PFSK-1 (cell line): ENCODE measurements around the gene KDM4B.

Source experiments
- POLR2AphosphoS5 ChIP-seq: IDR thresholded peaks from 2 replicates; pipeline ENCODE4 v1.6.1; 2012; ENCODE audit warnings: low read depth, mild to moderate bottlenecking, control low read depth, low read length, moderate library complexity
- TAF1 ChIP-seq: IDR thresholded peaks from 2 replicates; pipeline ENCODE4 v1.6.1; 2012; ENCODE audit warnings: low read length, control low read depth, borderline replicate concordance; ENCODE audit not compliant: insufficient read depth
- TF ChIP-seq, protein P1 (sequence below), 2 experiments: IDR thresholded peaks; 2 replicates each; pipeline versions ENCODE4 v1.6.1 to v1.8.0; 2011 to 2012; ENCODE audit warnings: low read depth in 2 of 2, low read length in 2 of 2, control low read depth in 1 of 2, inconsistent platforms in 1 of 2, mild to moderate bottlenecking in 1 of 2, moderate library complexity in 1 of 2; ENCODE audit not compliant: insufficient read depth in 1 of 2

GRCh38 chr19:5023128-5023571 is 54.2 kb downstream of the KDM4B start:
- TF ChIP-seq POLR2AphosphoS5: no peak
- TF ChIP-seq, protein P1, sequence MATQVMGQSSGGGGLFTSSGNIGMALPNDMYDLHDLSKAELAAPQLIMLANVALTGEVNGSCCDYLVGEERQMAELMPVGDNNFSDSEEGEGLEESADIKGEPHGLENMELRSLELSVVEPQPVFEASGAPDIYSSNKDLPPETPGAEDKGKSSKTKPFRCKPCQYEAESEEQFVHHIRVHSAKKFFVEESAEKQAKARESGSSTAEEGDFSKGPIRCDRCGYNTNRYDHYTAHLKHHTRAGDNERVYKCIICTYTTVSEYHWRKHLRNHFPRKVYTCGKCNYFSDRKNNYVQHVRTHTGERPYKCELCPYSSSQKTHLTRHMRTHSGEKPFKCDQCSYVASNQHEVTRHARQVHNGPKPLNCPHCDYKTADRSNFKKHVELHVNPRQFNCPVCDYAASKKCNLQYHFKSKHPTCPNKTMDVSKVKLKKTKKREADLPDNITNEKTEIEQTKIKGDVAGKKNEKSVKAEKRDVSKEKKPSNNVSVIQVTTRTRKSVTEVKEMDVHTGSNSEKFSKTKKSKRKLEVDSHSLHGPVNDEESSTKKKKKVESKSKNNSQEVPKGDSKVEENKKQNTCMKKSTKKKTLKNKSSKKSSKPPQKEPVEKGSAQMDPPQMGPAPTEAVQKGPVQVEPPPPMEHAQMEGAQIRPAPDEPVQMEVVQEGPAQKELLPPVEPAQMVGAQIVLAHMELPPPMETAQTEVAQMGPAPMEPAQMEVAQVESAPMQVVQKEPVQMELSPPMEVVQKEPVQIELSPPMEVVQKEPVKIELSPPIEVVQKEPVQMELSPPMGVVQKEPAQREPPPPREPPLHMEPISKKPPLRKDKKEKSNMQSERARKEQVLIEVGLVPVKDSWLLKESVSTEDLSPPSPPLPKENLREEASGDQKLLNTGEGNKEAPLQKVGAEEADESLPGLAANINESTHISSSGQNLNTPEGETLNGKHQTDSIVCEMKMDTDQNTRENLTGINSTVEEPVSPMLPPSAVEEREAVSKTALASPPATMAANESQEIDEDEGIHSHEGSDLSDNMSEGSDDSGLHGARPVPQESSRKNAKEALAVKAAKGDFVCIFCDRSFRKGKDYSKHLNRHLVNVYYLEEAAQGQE (IDR thresholded peaks at IDR 0.05; ENCODE audit: insufficient read depth in 1 of 2, low read depth in 2 of 2, low read length in 2 of 2): no peak
- no peak for TF ChIP-seq TAF1
